Measurements from ENCODE around the gene POLR3A.

The POLR3A gene

GRCh38 chr10:77944519-77944918, 84.8 kb downstream of the POLR3A start:
- H3K4me3 ChIP-seq (ENCODE audit: low read length): no peak overlapping the region
- no peak for TF ChIP-seq ZNF274 (IDR thresholded peaks at IDR 0.05; ENCODE audit: low read depth, low read length)

- H3K4me3 ChIP-seq (ENCODE audit: low read length): no peak overlapping the region
- no peak for TF ChIP-seq ZNF274 (IDR thresholded peaks at IDR 0.05; ENCODE audit: low read depth, low read length)
These were observed 86.0 kb downstream of the POLR3A start for GRCh38 chr10:77943121-77943901.

DNA sequence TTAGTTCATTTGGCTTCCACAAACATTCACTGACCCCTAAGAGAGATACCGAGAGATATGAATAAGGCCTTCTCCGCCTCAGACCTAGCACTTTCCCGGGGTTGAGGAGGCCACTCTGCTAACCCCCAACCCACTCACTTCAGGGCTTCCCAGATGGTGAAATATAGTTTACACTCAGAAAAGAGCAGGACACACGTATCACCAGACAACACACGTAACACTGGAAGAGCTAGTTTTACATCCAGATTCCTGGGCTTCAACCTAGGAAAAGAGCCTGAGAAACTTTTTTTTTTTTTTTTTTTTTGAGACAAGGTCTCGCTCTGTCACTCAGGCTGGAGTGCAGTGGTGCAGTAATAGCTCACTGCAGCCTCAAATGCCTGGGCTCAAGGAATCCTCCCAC, 87.5 kb downstream of the POLR3A start:
- H3K4me3 ChIP-seq (ENCODE audit: low read length): no peak overlapping the region
- no peak for TF ChIP-seq ZNF274 (IDR thresholded peaks at IDR 0.05; ENCODE audit: low read depth, low read length)

- TF ChIP-seq ZNF274 (IDR thresholded peaks at IDR 0.05; ENCODE audit: low read depth, low read length): no peak
These were observed 88.7 kb downstream of the POLR3A start for GRCh38 chr10:77940627-77941026.

DNA sequence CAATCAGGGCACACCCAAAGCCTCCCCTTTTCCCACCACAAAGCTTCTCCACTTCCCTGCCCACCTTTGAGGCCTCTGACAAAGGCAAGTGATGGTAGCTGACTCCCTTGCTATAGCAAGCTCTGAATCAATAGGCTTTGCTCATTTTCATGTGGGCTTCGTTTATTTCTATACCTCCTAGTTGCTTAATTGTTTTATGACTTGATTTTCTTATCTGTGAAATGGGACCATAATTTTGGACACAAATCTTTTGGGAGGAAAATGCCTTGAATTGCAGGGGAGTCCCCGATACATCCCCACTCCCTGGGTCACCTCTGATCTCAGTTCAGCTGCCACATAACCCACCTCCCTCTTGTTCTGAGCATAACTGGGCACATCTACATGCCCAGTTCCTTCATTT, 89.1 kb downstream of the POLR3A start:
- TF ChIP-seq ZNF274 (IDR thresholded peaks at IDR 0.05; ENCODE audit: low read depth, low read length): no peak
- H3K4me3 ChIP-seq (ENCODE audit: low read length): no peak overlapping the region

More at GRCh38 chr10:77940627-77941026, 88.7 kb downstream of the POLR3A start:
- H3K4me3 ChIP-seq (ENCODE audit: low read length): no peak overlapping the region

- no peak overlapping the region for H3K4me3 ChIP-seq (ENCODE audit: low read length)
- TF ChIP-seq ZNF274 (IDR thresholded peaks at IDR 0.05; ENCODE audit: low read depth, low read length): no peak
These were observed 89.7 kb downstream of the POLR3A start for GRCh38 chr10:77939561-77940001.

- H3K4me3 ChIP-seq (ENCODE audit: low read length): no peak overlapping the region
- no peak for TF ChIP-seq ZNF274 (IDR thresholded peaks at IDR 0.05; ENCODE audit: low read depth, low read length)
These were observed 92.4 kb downstream of the POLR3A start for GRCh38 chr10:77936697-77937567.

GRCh38 chr10:77932016-77932715, 97.1 kb downstream of the POLR3A start:
- no peak for TF ChIP-seq ZNF274 (IDR thresholded peaks at IDR 0.05; ENCODE audit: low read depth, low read length)
- no peak overlapping the region for H3K4me3 ChIP-seq (ENCODE audit: low read length)

- no peak for TF ChIP-seq ZNF274 (IDR thresholded peaks at IDR 0.05; ENCODE audit: low read depth, low read length)
- H3K4me3 ChIP-seq (ENCODE audit: low read length): no peak overlapping the region
These were observed 101.7 kb downstream of the POLR3A start for GRCh38 chr10:77927402-77928246.

DNA sequence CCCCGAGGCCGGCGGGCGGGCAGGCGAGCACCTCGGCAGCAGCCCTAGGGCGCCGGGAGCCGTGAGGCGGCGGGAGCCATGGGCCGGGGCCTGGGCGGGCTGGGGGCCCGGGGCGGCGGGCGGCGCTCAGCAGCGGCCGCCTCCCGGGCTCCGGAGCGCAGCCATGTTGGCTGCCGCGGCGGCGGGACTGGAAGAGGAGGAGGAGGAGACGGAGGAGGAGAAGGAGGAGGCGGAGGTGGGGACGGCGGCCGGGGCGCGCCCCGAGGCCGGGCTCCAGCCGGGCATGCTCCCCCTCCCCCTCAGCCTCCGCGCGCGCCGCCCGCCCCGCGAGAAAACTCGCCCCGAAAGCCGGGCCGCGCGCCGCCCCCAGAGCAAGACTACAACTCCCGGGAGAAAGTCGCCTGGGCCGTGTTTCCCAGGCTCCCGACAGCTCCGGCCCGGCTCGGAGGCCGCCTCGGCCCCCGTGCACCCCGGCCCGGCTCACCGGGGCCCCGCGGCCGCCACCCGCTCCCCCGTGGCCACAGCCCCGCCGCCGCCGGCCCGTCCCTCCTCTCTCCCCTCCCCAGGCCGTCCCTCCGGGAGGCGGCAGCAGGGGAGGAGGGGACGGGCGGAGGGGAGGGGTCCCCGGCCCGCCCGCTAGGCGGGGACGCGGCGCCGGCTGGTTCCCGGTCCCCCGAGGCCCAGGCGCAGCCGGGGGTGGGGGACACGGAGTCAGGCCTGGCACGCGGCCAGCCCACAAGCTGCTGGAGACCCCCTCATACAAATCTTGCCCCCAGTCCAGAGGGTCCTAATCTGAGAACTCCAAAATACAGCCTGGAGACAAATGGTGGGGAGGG, 102.5 kb downstream of the POLR3A start, which contains the start of gene DLG5:
Gene DLG5, minus strand, starts transcription at position 190 of the 836 bp plus-strand sequence. CDS start 235 bp downstream, outside the sequence.
- TF ChIP-seq ZNF274 (IDR thresholded peaks at IDR 0.05; ENCODE audit: low read depth, low read length): no peak
- peak within 1 kb of the TSS; percentile 68 for H3K4me3 ChIP-seq (ENCODE audit: low read length)

GRCh38 chr10:77925795-77926565, 103.3 kb downstream of the POLR3A start:
- no peak for TF ChIP-seq ZNF274 (IDR thresholded peaks at IDR 0.05; ENCODE audit: low read depth, low read length)
- peak overlapping the region; percentile 68 for H3K4me3 ChIP-seq (ENCODE audit: low read length)

DNA sequence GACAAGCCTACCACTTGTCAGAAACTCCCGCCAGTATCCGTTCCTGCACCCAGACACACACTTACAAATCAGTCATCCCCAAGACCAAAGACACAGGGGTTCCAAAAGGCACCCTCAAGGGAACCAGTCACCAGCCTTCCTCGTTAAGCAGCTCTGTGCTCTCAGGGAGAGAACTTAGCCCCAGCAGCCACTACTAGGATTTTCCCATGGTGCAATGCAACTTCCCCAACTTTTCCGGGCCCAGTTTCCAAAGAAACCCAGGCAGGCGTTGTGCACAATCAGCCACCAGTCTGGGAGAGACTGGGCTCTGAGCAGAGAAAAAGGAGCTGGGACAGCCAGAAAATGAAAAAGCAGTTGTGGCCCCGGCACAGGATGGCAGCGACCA, 103.9 kb downstream of the POLR3A start:
- peak overlapping the region; percentile 68 for H3K4me3 ChIP-seq (ENCODE audit: low read length)
- no peak for TF ChIP-seq ZNF274 (IDR thresholded peaks at IDR 0.05; ENCODE audit: low read depth, low read length)

Measured in GM08714 (cell line).